Mesothelial cell of epicardium (in vitro differentiated cells): ENCODE measurements around the gene OBP2B. TPM values are rescaled to one million over a fixed set of nuclear protein-coding genes. Genes with fewer than 3 reads are reported as not detected.

Experiments
- DNase-seq, 2 experiments: peaks; one replicate each; pipeline ENCODE4 v3.0.0; 2021; ENCODE audit warnings: low spot score in 2 of 2; ENCODE audit not compliant: unreplicated experiment in 2 of 2
- H3K27ac Mint-ChIP-seq: 2 replicates; pipeline ENCODE4 v1.8.0; 2021; ENCODE audit warnings: mixed read lengths
- H3K27me3 Mint-ChIP-seq: 2 replicates; pipeline ENCODE4 v1.8.0; 2021; ENCODE audit warnings: low read depth, mixed read lengths
- H3K36me3 Mint-ChIP-seq: 2 replicates; pipeline ENCODE4 v1.8.0; 2021; ENCODE audit warnings: mixed read lengths
- H3K4me1 Mint-ChIP-seq: 2 replicates; pipeline ENCODE4 v1.8.0; 2021; ENCODE audit warnings: mixed read lengths
- H3K4me3 Mint-ChIP-seq: 2 replicates; pipeline ENCODE4 v1.8.0; 2021; ENCODE audit warnings: mild to moderate bottlenecking, moderate library complexity, mixed read lengths
- H3K9me3 Mint-ChIP-seq: 2 replicates; pipeline ENCODE4 v1.8.0; 2021; ENCODE audit warnings: mixed read lengths
- total RNA-seq: library from RNA; stranded (reverse); gene quantifications from 3 replicates; pipeline ENCODE4 v1.2.1, GENCODE V29; 2021
- TF ChIP-seq, protein P1 (sequence below): fragments of 200-600 bp; sonication (generic); IDR thresholded peaks from one replicate; pipeline ENCODE4 v1.5.0; 2021; ENCODE audit warnings: antibody characterized with exemption; ENCODE audit not compliant: unreplicated experiment

OBP2B gene
- total RNA-seq, 1 donor from 2014 or later = not detected

GRCh38 chr9:133169102-133169501 lies 39.9 kb downstream of the OBP2B start:
- TF ChIP-seq, protein P1, sequence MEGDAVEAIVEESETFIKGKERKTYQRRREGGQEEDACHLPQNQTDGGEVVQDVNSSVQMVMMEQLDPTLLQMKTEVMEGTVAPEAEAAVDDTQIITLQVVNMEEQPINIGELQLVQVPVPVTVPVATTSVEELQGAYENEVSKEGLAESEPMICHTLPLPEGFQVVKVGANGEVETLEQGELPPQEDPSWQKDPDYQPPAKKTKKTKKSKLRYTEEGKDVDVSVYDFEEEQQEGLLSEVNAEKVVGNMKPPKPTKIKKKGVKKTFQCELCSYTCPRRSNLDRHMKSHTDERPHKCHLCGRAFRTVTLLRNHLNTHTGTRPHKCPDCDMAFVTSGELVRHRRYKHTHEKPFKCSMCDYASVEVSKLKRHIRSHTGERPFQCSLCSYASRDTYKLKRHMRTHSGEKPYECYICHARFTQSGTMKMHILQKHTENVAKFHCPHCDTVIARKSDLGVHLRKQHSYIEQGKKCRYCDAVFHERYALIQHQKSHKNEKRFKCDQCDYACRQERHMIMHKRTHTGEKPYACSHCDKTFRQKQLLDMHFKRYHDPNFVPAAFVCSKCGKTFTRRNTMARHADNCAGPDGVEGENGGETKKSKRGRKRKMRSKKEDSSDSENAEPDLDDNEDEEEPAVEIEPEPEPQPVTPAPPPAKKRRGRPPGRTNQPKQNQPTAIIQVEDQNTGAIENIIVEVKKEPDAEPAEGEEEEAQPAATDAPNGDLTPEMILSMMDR = no peak
- no peaks in the 10 kb centered on the region for H3K9me3 Mint-ChIP-seq
- no peaks in the 10 kb centered on the region for H3K36me3 Mint-ChIP-seq
- H3K27me3 Mint-ChIP-seq = peaks cover 5% of the 10 kb centered on the region
- peak overlapping the region; percentile 76 for H3K27ac Mint-ChIP-seq
- H3K4me3 Mint-ChIP-seq = no peak overlapping the region
- peak in 1 of 2 experiments; percentile 27 for DNase-seq
- peaks cover 14% of the 10 kb centered on the region for H3K4me1 Mint-ChIP-seq

DNA sequence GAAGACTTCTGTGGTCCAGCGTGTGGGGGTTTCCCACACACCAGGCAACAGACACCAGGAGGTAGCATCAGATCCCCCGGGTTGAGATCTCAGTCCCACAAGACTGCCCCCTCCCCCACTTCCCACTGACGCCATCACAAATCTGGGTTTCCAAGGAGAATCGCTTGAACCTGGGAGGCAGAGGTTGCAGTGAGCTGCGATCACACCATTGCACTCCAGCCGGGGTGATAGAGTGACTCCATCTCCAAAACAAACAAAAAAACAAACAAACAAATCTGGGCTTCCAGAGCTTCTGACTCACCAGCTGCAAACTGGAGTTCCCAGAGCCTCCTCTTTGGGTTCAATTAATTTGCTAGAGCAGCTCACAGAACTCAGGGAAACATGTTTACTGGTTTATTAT lies 40.6 kb downstream of the OBP2B start:
- DNase-seq = no peak
- TF ChIP-seq, protein P1 = no peak
- H3K27ac Mint-ChIP-seq = no peak overlapping the region
- peaks cover 17% of the 10 kb centered on the region for H3K4me1 Mint-ChIP-seq
- no peaks in the 10 kb centered on the region for H3K36me3 Mint-ChIP-seq
- H3K9me3 Mint-ChIP-seq = no peaks in the 10 kb centered on the region
- H3K4me3 Mint-ChIP-seq = no peak overlapping the region
- H3K27me3 Mint-ChIP-seq = no peaks in the 10 kb centered on the region

DNA sequence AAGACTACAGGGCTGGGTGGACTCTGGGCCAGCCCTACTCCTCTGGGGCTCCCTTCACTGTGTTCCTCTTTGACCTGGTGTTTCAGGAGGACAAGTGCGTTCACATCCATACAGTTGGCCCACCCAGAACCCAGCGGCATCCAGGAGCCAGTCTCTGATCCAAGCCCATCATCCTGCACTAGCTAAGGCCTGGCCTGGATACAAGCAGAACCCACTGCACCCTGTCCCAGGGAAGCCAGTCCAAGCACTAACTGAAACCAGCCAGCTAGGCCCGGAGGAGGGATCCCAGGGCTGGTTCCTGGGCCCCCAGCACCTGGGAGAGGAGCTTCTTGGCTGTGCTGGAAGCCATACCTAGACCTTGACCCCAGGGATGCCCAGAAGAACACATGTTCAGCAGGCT lies 41.3 kb downstream of the OBP2B start:
- Mint-ChIP-seq H3K4me1 (peaks cover 17% of the 10 kb centered on the region), H3K27me3 (no peaks in the 10 kb centered on the region), H3K27ac (no peak overlapping the region), H3K4me3 (no peak overlapping the region), H3K36me3 (no peaks in the 10 kb centered on the region), H3K9me3 (no peaks in the 10 kb centered on the region)
- peak in 1 of 2 experiments; percentile 27 for DNase-seq
- TF ChIP-seq, protein P1 = no peak

DNA sequence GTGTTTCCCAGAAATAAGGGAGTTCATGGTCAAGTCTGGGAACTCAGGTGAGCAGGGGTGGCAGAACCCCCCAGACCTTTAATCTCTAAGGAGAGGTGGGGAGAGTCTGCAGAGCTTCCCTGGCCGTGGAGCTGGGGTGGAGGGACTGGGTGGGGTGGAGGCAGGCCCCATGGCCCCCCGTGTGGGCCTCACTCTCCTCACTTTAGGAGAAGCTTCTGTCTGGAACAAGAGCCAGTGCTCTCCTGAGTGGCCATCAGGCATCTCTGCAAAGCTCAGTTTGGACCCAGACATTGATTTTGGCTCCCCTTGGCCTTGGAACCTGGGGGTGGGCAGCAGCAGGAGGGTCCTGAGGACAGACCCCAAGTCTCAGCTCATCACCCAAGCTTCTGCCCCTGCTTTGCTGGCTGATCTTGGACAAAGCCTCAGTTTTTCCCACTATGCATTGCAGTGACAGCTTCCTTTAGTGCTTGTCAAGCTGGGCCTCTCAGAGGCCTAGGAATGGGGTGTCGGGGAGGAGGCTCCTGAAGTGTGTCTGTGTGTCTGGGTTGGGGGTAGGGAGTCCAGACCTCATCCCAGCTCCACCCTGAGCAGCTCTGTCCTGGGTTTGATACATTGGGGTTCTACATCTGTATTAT lies 41.8 kb downstream of the OBP2B start:
- no peaks in the 10 kb centered on the region for H3K27me3 Mint-ChIP-seq
- H3K4me1 Mint-ChIP-seq = peaks cover 17% of the 10 kb centered on the region
- no peak overlapping the region for H3K27ac Mint-ChIP-seq
- H3K9me3 Mint-ChIP-seq = no peaks in the 10 kb centered on the region
- TF ChIP-seq, protein P1 = no peak
- DNase-seq = peak in 1 of 2 experiments; percentile 33
- no peak overlapping the region for H3K4me3 Mint-ChIP-seq
- no peaks in the 10 kb centered on the region for H3K36me3 Mint-ChIP-seq

- no peak overlapping the region for H3K27ac Mint-ChIP-seq
- DNase-seq = peak in 1 of 2 experiments; percentile 11
- TF ChIP-seq, protein P1 = no peak
Observed at GRCh38 chr9:133166392-133166791, 42.7 kb downstream of the OBP2B start.

GRCh38 chr9:133165452-133165730 lies 43.7 kb downstream of the OBP2B start:
- peaks cover 6% of the 10 kb centered on the region for H3K36me3 Mint-ChIP-seq
- no peaks in the 10 kb centered on the region for H3K9me3 Mint-ChIP-seq
- TF ChIP-seq, protein P1 = no peak
- peaks cover 17% of the 10 kb centered on the region for H3K4me1 Mint-ChIP-seq
- no peaks in the 10 kb centered on the region for H3K27me3 Mint-ChIP-seq
- no peak for DNase-seq
- no peak overlapping the region for H3K4me3 Mint-ChIP-seq
- no peak overlapping the region for H3K27ac Mint-ChIP-seq

More at GRCh38 chr9:133166392-133166791, 42.7 kb downstream of the OBP2B start:
- no peaks in the 10 kb centered on the region for H3K27me3 Mint-ChIP-seq
- no peak overlapping the region for H3K4me3 Mint-ChIP-seq
- H3K9me3 Mint-ChIP-seq = no peaks in the 10 kb centered on the region
- H3K4me1 Mint-ChIP-seq = peaks cover 17% of the 10 kb centered on the region
- peaks cover under 1% of the 10 kb centered on the region for H3K36me3 Mint-ChIP-seq
